Measurements from ENCODE around the gene ERMP1. TPM values are rescaled to one million over a fixed set of nuclear protein-coding genes. Genes with fewer than 3 reads are reported as not detected.

The ERMP1 gene
- total and polyA plus RNA-seq, 2 donors from 2014 or later, result 34.4 to 89.6 TPM

GRCh38 chr9:5790923-5791322, 42.0 kb downstream of the ERMP1 start:
- H3K4me3 ChIP-seq (ENCODE audit: low read length in 3 of 3), result no peak overlapping the region
- TF ChIP-seq, protein P1, sequence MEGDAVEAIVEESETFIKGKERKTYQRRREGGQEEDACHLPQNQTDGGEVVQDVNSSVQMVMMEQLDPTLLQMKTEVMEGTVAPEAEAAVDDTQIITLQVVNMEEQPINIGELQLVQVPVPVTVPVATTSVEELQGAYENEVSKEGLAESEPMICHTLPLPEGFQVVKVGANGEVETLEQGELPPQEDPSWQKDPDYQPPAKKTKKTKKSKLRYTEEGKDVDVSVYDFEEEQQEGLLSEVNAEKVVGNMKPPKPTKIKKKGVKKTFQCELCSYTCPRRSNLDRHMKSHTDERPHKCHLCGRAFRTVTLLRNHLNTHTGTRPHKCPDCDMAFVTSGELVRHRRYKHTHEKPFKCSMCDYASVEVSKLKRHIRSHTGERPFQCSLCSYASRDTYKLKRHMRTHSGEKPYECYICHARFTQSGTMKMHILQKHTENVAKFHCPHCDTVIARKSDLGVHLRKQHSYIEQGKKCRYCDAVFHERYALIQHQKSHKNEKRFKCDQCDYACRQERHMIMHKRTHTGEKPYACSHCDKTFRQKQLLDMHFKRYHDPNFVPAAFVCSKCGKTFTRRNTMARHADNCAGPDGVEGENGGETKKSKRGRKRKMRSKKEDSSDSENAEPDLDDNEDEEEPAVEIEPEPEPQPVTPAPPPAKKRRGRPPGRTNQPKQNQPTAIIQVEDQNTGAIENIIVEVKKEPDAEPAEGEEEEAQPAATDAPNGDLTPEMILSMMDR (IDR thresholded peaks at IDR 0.05; ENCODE audit: borderline replicate concordance, extremely low read depth, insufficient read depth), result no peak
- H3K36me3 ChIP-seq (ENCODE audit: control insufficient read depth in 2 of 3, insufficient read depth in 3 of 3, low read length in 3 of 3), result peaks cover 5 to 24% (median 9%) of the 10 kb centered on the region in 3 donors
- H3K9ac ChIP-seq (ENCODE audit: low read length in 3 of 3), result no peak overlapping the region
- H3K4me1 ChIP-seq (ENCODE audit: control insufficient read depth in 2 of 3, insufficient read depth in 2 of 3, low read depth in 1 of 3, low read length in 3 of 3), result no peaks in the 10 kb centered on the region
- DNase-seq (no peak), FAIRE-seq (no peak)
- intact Hi-C loops (cut with DNase I), result no loop called here
- no peaks in the 10 kb centered on the region for H3K9me3 ChIP-seq (ENCODE audit: control insufficient read depth in 2 of 3, insufficient read depth in 1 of 3, low read length in 3 of 3)
- no peak overlapping the region for H3K27ac ChIP-seq (ENCODE audit: low read depth in 2 of 2, low read length in 2 of 2)
- no peaks in the 10 kb centered on the region for H3K27me3 ChIP-seq (ENCODE audit: control insufficient read depth, insufficient read depth, low read length)

- no peak for FAIRE-seq
- peaks cover 5 to 30% (median 15%) of the 10 kb centered on the region in 3 donors for H3K36me3 ChIP-seq (ENCODE audit: control insufficient read depth in 2 of 3, insufficient read depth in 3 of 3, low read length in 3 of 3)
- TF ChIP-seq, protein P1 (IDR thresholded peaks at IDR 0.05; ENCODE audit: borderline replicate concordance, extremely low read depth, insufficient read depth), result no peak
Observed at GRCh38 chr9:5789489-5789888, 43.4 kb downstream of the ERMP1 start.

GRCh38 chr9:5787759-5788302, 45.1 kb downstream of the ERMP1 start:
- H3K4me3 ChIP-seq (ENCODE audit: low read length in 3 of 3), result no peak overlapping the region
- DNase-seq (no peak), FAIRE-seq (no peak)
- intact Hi-C loops (cut with DNase I), result no loop called here
- H3K27ac ChIP-seq (ENCODE audit: low read depth in 2 of 2, low read length in 2 of 2), result no peak overlapping the region
- peaks cover 5 to 30% (median 15%) of the 10 kb centered on the region in 3 donors for H3K36me3 ChIP-seq (ENCODE audit: control insufficient read depth in 2 of 3, insufficient read depth in 3 of 3, low read length in 3 of 3)
- TF ChIP-seq, protein P1 (IDR thresholded peaks at IDR 0.05; ENCODE audit: borderline replicate concordance, extremely low read depth, insufficient read depth), result no peak
- no peak overlapping the region for H3K9ac ChIP-seq (ENCODE audit: low read length in 3 of 3)
- no peaks in the 10 kb centered on the region for H3K4me1 ChIP-seq (ENCODE audit: control insufficient read depth in 2 of 3, insufficient read depth in 2 of 3, low read depth in 1 of 3, low read length in 3 of 3)
- H3K27me3 ChIP-seq (ENCODE audit: control insufficient read depth, insufficient read depth, low read length), result no peaks in the 10 kb centered on the region
- no peaks in the 10 kb centered on the region for H3K9me3 ChIP-seq (ENCODE audit: control insufficient read depth in 2 of 3, insufficient read depth in 1 of 3, low read length in 3 of 3)

More at GRCh38 chr9:5789489-5789888, 43.4 kb downstream of the ERMP1 start:
- no peak overlapping the region for H3K9ac ChIP-seq (ENCODE audit: low read length in 3 of 3)
- no peaks in the 10 kb centered on the region for H3K27me3 ChIP-seq (ENCODE audit: control insufficient read depth, insufficient read depth, low read length)
- H3K4me3 ChIP-seq (ENCODE audit: low read length in 3 of 3), result no peak overlapping the region
- intact Hi-C loops (cut with DNase I), result no loop called here
- no peaks in the 10 kb centered on the region for H3K4me1 ChIP-seq (ENCODE audit: control insufficient read depth in 2 of 3, insufficient read depth in 2 of 3, low read depth in 1 of 3, low read length in 3 of 3)
- DNase-seq, result no peak
- no peak overlapping the region for H3K27ac ChIP-seq (ENCODE audit: low read depth in 2 of 2, low read length in 2 of 2)
- no peaks in the 10 kb centered on the region for H3K9me3 ChIP-seq (ENCODE audit: control insufficient read depth in 2 of 3, insufficient read depth in 1 of 3, low read length in 3 of 3)

DNA sequence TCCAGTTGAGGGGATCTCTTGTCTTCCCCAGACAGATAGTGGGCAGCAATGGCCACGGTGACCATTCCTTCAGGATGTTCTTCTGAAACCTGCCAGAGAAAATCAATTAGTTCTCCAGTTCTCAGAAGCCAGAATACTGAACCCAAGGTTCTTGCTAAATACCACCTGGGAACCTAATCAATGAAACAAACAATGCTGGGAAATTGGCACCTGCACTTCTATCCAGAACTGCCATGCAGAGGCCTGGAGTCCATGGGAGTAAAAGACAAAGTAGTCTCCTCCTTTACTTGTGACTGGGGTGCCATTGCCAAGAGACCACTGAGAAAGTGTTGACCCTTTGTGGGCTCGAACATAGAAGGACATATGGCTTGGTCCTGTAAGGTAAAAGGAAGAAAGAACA, 45.7 kb downstream of the ERMP1 start:
- DNase-seq (no peak), FAIRE-seq (no peak)
- Histone ChIP-seq H3K9ac (ENCODE audit: low read length in 3 of 3) (no peak overlapping the region), H3K27ac (ENCODE audit: low read depth in 2 of 2, low read length in 2 of 2) (no peak overlapping the region), H3K9me3 (ENCODE audit: control insufficient read depth in 2 of 3, insufficient read depth in 1 of 3, low read length in 3 of 3) (no peaks in the 10 kb centered on the region), H3K27me3 (ENCODE audit: control insufficient read depth, insufficient read depth, low read length) (no peaks in the 10 kb centered on the region), H3K36me3 (ENCODE audit: control insufficient read depth in 2 of 3, insufficient read depth in 3 of 3, low read length in 3 of 3) (peaks cover 5 to 30% (median 15%) of the 10 kb centered on the region in 3 donors), H3K4me3 (ENCODE audit: low read length in 3 of 3) (no peak overlapping the region), H3K4me1 (ENCODE audit: control insufficient read depth in 2 of 3, insufficient read depth in 2 of 3, low read depth in 1 of 3, low read length in 3 of 3) (no peaks in the 10 kb centered on the region)
- TF ChIP-seq, protein P1 (IDR thresholded peaks at IDR 0.05; ENCODE audit: borderline replicate concordance, extremely low read depth, insufficient read depth), result no peak
- intact Hi-C loops (cut with DNase I), result no loop called here

Data from kidney (tissue), 14 donors.